WI38 (cell line): ENCODE results near the gene ERICH2.
A peak's percentile ranks its signal among the peaks of the same experiment; 100 is the strongest.

Experiments
- H3K4me3 ChIP-seq: 2 replicates; pipeline ENCODE4 v1.5.1; 2011; ENCODE audit warnings: low read depth, mild to moderate bottlenecking, control low read depth, low read length
- TF ChIP-seq, protein P1 (sequence below): IDR thresholded peaks from 2 replicates; pipeline ENCODE4 v1.5.1; 2012; ENCODE audit warnings: low read depth, mild to moderate bottlenecking, control low read depth, low read length

ERICH2 gene

DNA sequence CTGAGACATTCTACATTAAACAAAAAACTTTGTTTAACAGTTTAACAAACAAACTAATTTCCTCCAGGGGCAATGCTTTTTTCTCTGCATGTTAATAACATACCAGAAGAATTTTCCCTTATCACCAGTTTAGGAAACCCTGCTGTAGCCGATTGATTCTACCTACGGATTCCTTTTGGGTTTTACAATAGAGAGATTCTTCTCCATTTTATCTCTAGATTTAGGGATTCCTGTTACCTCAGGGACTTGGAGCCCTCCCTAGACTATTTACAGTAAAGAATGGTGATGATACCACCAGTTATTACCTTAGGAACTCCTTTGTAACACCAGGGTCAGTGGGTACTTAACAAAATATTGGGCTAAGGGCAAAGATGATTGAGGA is 5.3 kb upstream of the ERICH2 start:
- TF ChIP-seq, protein P1, sequence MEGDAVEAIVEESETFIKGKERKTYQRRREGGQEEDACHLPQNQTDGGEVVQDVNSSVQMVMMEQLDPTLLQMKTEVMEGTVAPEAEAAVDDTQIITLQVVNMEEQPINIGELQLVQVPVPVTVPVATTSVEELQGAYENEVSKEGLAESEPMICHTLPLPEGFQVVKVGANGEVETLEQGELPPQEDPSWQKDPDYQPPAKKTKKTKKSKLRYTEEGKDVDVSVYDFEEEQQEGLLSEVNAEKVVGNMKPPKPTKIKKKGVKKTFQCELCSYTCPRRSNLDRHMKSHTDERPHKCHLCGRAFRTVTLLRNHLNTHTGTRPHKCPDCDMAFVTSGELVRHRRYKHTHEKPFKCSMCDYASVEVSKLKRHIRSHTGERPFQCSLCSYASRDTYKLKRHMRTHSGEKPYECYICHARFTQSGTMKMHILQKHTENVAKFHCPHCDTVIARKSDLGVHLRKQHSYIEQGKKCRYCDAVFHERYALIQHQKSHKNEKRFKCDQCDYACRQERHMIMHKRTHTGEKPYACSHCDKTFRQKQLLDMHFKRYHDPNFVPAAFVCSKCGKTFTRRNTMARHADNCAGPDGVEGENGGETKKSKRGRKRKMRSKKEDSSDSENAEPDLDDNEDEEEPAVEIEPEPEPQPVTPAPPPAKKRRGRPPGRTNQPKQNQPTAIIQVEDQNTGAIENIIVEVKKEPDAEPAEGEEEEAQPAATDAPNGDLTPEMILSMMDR: no peak
- H3K4me3 ChIP-seq: no peak overlapping the region

DNA sequence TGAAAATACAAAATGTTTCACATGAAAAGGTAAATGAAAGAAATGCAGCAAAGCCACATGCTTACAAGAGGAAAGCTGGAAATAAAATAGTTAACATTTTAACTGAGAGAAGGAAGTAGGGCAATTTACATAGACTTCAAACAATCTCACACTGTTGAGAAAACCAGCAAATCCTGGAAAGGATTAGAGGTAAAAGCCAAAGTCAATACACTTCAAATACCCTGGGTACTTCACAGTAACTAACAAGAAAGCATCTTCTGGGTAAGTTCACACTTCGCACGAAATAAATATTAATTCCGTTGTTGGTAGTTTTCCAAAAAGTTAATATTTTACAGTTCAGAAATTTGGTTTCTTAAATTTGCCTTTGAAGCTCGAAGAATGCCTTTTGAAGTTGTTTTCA is 3.5 kb upstream of the ERICH2 start:
- TF ChIP-seq, protein P1: no peak
- H3K4me3 ChIP-seq: no peak overlapping the region

DNA sequence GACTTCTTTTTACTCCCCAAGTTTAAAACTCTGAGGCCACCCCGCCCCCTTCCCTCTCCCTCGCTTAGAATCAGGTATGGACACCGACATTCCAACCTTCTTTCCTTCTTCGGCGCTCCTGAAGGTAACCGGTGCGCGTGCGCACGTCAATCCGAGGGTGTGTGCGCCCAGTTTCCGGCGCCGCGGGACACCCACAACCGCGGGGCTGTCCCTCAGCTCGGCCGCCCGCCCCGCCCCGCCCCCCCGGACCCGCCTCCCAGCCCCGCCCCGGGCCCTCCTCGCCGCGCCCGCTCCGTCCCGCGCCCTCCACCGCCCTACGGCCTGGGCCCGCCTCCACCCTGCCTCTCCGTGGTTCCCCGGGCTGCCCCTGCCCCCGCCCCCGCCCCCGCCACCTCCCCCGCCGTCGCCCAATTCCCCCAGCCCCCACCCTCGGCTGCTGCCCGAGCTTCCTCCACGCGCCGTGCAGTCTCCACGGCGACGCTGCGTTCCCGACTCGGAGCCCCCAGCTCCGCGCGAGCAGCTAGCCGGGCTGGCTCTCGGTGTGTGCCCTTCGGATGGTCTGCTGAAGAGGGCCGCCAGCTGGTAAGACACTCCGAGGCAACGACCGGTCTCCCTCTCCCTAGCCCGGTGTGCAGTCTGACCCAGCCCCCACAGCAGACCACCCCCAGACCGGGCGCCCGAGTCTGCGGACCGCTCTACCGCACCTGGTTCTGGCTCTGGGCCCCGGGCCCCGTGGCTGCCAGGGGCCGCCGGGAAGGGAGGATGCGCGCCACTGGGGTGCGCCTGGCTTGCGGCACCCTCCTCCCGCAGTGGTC is 635 bp downstream of the ERICH2 start:
- peak overlapping the region; percentile 59 for H3K4me3 ChIP-seq
- TF ChIP-seq, protein P1: no peak

DNA sequence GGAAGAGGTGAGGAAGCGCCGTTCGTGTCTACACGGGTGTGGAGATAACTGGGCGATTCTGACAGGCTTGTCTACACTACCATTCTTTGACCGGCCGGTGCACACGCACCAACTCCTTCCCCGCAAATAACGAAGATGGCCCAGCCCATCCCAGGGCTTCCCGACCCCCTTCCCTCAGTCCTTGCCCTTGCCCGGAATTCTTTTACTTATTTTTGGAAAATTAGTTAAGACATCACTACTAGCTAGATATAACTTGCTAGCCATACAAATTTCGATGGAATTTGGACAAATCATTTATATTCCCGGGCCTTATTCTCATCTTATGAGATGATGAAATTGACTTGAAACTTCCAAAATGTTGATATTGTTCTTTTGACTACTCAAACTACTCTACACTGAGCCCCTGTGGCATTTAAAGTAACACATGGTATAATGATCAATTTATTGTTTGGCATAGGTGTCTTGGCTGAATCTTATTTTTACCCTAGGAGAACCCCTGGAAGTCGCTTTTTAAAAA is 1.3 kb downstream of the ERICH2 start:
- TF ChIP-seq, protein P1: no peak
- H3K4me3 ChIP-seq: peak overlapping the region; percentile 54

DNA sequence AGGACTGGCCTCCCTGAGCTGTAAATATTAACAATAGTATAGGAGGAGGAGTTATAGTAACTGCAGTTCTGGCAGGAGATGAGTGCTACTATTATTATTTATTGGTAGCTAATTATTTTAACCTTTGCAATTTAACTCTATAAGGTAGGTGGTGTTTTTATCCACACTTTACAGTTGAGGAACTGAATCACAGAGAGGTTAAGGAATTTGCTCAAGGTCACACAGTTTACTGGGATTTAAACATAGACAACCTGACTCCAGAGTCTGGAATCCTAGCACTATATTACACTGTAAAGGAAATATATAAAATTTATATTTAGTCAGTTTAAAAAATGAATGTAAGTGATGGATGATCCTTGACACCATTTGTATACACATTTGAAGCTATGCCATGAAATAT is 2.1 kb downstream of the ERICH2 start:
- H3K4me3 ChIP-seq: no peak overlapping the region
- TF ChIP-seq, protein P1: no peak

DNA sequence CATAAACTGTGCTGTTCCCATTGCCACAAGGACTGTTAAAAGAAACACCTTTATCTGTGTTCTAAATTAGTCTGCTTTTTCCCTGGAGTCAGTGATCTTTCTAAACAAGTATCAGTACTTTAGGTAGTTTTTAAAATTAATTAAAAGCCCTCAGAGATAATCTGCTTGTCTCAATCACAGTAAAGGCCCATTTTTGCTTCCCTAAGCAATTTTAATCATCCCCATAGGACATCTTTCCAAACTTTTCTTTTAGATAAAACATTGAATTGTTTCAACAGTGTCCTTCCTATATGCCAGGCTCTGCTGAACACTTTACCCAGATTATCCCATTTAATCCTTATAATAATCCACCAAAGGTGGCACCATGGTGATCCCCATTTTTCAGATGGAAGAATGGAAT is 3.9 kb downstream of the ERICH2 start:
- TF ChIP-seq, protein P1: no peak
- no peak overlapping the region for H3K4me3 ChIP-seq

DNA sequence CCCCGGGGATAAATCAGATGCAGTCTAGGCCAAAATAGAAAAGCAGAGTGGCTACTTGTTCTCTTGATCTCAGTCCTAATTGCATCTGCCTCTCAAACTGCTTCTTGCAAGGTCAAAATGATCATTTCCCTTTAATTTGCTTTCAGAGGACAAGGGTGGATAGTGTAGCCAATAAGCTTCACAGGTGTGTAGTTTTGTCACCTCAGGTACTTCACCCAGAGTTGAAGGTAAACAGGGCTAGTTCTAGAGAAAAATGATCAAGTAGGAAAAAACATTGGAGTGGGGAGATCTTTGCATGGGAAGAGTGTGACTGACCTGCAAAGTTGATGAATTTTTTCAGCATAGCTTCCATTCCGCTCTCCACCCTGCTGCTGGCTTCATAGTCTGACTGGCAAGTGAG is 8.7 kb downstream of the ERICH2 start:
- TF ChIP-seq, protein P1: no peak

More for the DNA sequence above, 8.7 kb downstream of the ERICH2 start:
- no peak overlapping the region for H3K4me3 ChIP-seq
